ENCODE results near the gene CIAO2A. TPM values are rescaled to one million over a fixed set of nuclear protein-coding genes. Genes with fewer than 3 reads are reported as not detected.

The CIAO2A gene
- total RNA-seq, 2 experiments from 2014 or later = 78.7 to 84.7 TPM

DNA sequence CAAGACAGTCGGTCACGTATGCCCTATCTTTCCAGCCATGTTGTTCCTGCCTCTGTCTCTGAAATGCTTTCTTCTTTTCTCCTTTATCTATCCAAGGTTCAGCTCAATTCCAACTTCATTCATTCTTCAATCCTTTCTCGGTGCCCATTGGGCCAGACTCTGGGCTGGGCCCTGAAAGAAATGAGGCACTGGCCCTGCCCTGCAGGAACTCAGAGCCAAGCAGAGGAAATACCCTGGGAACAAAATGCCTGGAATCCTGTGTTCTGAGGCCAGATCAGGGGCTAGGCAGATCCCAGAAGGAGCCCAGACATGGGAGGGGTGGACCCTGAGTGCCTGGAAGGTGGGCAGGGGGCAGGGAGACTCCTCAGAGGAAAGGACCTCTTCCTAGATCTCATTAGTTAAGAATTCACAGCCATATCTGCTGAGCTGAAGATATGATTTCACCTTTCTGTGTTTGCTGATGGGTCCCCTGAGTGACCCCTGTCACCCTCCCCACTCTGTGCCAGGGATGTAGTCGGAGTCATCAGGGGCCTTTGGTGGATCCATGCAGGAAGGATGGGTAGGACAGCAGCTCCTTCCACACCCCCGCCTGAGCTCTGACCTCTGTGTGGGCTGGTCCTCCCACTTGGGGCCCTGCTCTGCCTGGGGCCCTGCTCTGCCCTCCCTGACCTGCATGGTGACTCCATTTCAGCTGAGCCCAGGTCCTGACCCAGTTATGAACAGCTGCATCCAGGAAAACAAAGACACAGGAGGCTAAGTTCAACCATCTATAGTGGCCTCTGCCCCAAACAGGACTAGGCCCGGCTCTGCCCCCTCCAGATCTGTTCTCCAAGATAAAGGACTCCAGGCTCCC lies 42.0 kb downstream of the CIAO2A start:
- no peak overlapping the region for H3K27ac ChIP-seq (ENCODE audit: low read depth, low read length, poor library complexity, severe bottlenecking)
- no peaks in the 10 kb centered on the region for H3K79me2 ChIP-seq (ENCODE audit: insufficient read depth, low read depth, low read length)
- DNase-seq (ENCODE audit: low spot score) = no peak
- H3K4me3 ChIP-seq (ENCODE audit: low read depth, low read length, poor library complexity, severe bottlenecking) = no peak overlapping the region
- peaks cover 13% of the 10 kb centered on the region for H3K4me1 ChIP-seq (ENCODE audit: insufficient read depth, low read length, poor library complexity, severe bottlenecking)
- ChIA-PET POLR2A (no interaction called here), CTCF (ENCODE audit: unreplicated experiment) (no interaction called here)
- no peaks in the 10 kb centered on the region for H3K9me2 ChIP-seq (ENCODE audit: insufficient read depth, low read length)
- H3K4me2 ChIP-seq (ENCODE audit: low read length) = no peak overlapping the region
- BruUV-seq (replicated peaks) = no TSS peak
- intact Hi-C loops (cut with micrococcal nuclease; ENCODE audit: unreplicated experiment) = no loop called here
- H3K36me3 ChIP-seq (ENCODE audit: insufficient read depth, low read length) = no peaks in the 10 kb centered on the region
- no peak overlapping the region for H2AFZ ChIP-seq (ENCODE audit: low read length)
- no peaks in the 10 kb centered on the region for H3K9me3 ChIP-seq (ENCODE audit: low read length)
- TF ChIP-seq EZH2phosphoT487 (IDR thresholded peaks at IDR 0.05; ENCODE audit: borderline replicate concordance, low read depth, low read length) = no peak
- TF ChIP-seq, protein P1, sequence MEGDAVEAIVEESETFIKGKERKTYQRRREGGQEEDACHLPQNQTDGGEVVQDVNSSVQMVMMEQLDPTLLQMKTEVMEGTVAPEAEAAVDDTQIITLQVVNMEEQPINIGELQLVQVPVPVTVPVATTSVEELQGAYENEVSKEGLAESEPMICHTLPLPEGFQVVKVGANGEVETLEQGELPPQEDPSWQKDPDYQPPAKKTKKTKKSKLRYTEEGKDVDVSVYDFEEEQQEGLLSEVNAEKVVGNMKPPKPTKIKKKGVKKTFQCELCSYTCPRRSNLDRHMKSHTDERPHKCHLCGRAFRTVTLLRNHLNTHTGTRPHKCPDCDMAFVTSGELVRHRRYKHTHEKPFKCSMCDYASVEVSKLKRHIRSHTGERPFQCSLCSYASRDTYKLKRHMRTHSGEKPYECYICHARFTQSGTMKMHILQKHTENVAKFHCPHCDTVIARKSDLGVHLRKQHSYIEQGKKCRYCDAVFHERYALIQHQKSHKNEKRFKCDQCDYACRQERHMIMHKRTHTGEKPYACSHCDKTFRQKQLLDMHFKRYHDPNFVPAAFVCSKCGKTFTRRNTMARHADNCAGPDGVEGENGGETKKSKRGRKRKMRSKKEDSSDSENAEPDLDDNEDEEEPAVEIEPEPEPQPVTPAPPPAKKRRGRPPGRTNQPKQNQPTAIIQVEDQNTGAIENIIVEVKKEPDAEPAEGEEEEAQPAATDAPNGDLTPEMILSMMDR (conservative IDR thresholded peaks at IDR 0.05; ENCODE audit: low read length) = no peak
- H4K20me1 ChIP-seq (ENCODE audit: insufficient read depth, low read length) = no peaks in the 10 kb centered on the region

DNA sequence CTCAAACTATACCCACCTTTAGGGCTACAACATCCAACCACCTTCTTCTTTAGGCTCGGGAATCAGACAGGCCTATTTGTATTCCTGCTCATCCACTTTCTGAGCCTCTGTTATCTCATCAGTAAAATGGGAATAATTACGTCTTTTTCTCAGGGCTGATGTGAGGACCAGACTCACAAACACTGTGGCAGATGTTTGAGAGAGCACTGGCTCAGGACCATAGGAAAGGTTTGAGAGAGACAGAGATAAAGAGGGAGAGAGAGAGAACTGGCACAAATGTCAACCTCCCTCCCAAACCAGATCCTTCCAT lies 42.6 kb downstream of the CIAO2A start:
- Histone ChIP-seq H4K20me1 (ENCODE audit: insufficient read depth, low read length) (no peaks in the 10 kb centered on the region), H2AFZ (ENCODE audit: low read length) (no peak overlapping the region), H3K4me2 (ENCODE audit: low read length) (no peak overlapping the region), H3K9me2 (ENCODE audit: insufficient read depth, low read length) (no peaks in the 10 kb centered on the region), H3K9me3 (ENCODE audit: low read length) (no peaks in the 10 kb centered on the region), H3K4me3 (ENCODE audit: low read depth, low read length, poor library complexity, severe bottlenecking) (no peak overlapping the region), H3K27ac (ENCODE audit: low read depth, low read length, poor library complexity, severe bottlenecking) (no peak overlapping the region), H3K79me2 (ENCODE audit: insufficient read depth, low read depth, low read length) (no peaks in the 10 kb centered on the region), H3K36me3 (ENCODE audit: insufficient read depth, low read length) (no peaks in the 10 kb centered on the region), H3K4me1 (ENCODE audit: insufficient read depth, low read length, poor library complexity, severe bottlenecking) (peaks cover 13% of the 10 kb centered on the region)
- POLR2A ChIA-PET = no interaction called here
- CTCF ChIA-PET (ENCODE audit: unreplicated experiment) = no interaction called here
- BruUV-seq (replicated peaks) = no TSS peak
- DNase-seq (ENCODE audit: low spot score) = no peak
- TF ChIP-seq EZH2phosphoT487 (IDR thresholded peaks at IDR 0.05; ENCODE audit: borderline replicate concordance, low read depth, low read length) = no peak
- TF ChIP-seq, protein P1 (conservative IDR thresholded peaks at IDR 0.05; ENCODE audit: low read length) = no peak
- intact Hi-C loops (cut with micrococcal nuclease; ENCODE audit: unreplicated experiment) = no loop called here

DNA sequence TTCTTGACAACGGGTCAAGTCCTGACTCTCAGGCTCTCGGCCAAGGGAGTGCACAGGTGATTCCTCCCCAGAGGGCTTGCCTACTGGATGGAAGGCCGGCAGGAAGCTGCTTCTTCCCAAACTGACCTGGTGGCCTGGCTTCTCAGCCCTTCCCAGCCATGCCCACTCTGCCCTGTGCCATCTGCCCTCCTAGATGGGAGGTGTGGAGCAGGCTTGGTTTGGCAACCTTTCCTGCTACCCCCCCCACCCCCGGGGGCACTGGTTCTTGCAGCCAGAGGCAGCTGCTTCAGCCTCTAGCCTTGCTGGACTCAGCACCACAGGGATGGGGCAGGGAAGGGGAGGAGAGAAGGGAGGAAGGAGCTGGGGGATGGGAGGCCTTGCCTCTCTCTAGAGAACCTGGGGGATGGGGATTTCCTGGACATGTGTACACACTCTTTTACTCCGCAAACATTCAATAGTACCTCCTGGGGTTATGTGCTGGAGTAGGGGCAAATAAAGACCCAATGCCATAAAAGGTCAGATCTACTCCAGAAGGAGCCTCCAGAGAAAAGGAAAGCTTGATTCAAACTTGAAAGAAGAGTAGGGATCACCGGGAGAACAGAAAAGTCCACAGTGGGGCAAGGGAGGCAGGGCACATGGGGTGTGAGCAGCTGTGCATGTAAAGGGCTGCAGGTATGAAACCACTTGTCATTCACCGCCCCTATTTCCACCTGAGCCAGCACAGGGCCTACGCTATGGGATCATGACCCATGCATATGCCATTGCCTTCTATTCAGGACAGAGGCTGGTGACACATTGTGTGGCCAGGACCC lies 43.2 kb downstream of the CIAO2A start:
- no peaks in the 10 kb centered on the region for H3K9me3 ChIP-seq (ENCODE audit: low read length)
- H3K4me3 ChIP-seq (ENCODE audit: low read depth, low read length, poor library complexity, severe bottlenecking) = no peak overlapping the region
- ChIA-PET CTCF (ENCODE audit: unreplicated experiment) (no interaction called here), POLR2A (no interaction called here)
- H2AFZ ChIP-seq (ENCODE audit: low read length) = no peak overlapping the region
- no TSS peak for BruUV-seq (replicated peaks)
- DNase-seq (ENCODE audit: low spot score) = no peak
- TF ChIP-seq EZH2phosphoT487 (IDR thresholded peaks at IDR 0.05; ENCODE audit: borderline replicate concordance, low read depth, low read length) = no peak
- TF ChIP-seq, protein P1 (conservative IDR thresholded peaks at IDR 0.05; ENCODE audit: low read length) = no peak
- no peaks in the 10 kb centered on the region for H3K79me2 ChIP-seq (ENCODE audit: insufficient read depth, low read depth, low read length)
- peaks cover 16% of the 10 kb centered on the region for H3K4me1 ChIP-seq (ENCODE audit: insufficient read depth, low read length, poor library complexity, severe bottlenecking)
- no peaks in the 10 kb centered on the region for H3K36me3 ChIP-seq (ENCODE audit: insufficient read depth, low read length)
- no peak overlapping the region for H3K4me2 ChIP-seq (ENCODE audit: low read length)
- H3K27ac ChIP-seq (ENCODE audit: low read depth, low read length, poor library complexity, severe bottlenecking) = no peak overlapping the region
- H3K9me2 ChIP-seq (ENCODE audit: insufficient read depth, low read length) = no peaks in the 10 kb centered on the region
- intact Hi-C loops (cut with micrococcal nuclease; ENCODE audit: unreplicated experiment) = no loop called here
- no peaks in the 10 kb centered on the region for H4K20me1 ChIP-seq (ENCODE audit: insufficient read depth, low read length)
